Endothelial cell of umbilical vein (primary cell): ENCODE measurements around the gene ACOT7. TPM values are rescaled to one million over a fixed set of nuclear protein-coding genes. Genes with fewer than 3 reads are reported as not detected.

Experiments used
- BruUV-seq: library from RNA; stranded (reverse); fragments of 400-500 nt; replicated peaks from 2 replicates; lab custom pipeline; 2021; lab: Mats Ljungman, UMichigan
- CTCF ChIA-PET: fragments of 300-600, 350-600 bp; sonication (Branson Sonifier 250); formaldehyde crosslinking; loops from one replicate; lab custom pipeline; 2021; ENCODE audit warnings: antibody characterized with exemption, inconsistent platforms; lab: Charles Lee
- POLR2A ChIA-PET: fragments of 300-600, 350-600 bp; sonication (Branson Sonifier 250); formaldehyde crosslinking; loops from one replicate; lab custom pipeline; 2021; ENCODE audit warnings: antibody characterized with exemption, inconsistent platforms; lab: Charles Lee
- DNase-seq: peaks from one replicate; pipeline ENCODE4 v3.0.0-alpha.2; 2011; ENCODE audit warnings: low read depth, low spot score
- FAIRE-seq: peaks from 2 replicates; lab custom pipeline; 2011; peaks lifted over from hg19 to GRCh38; lab: Jason Lieb, UNC
- H2AFZ ChIP-seq: 2 replicates; pipeline ENCODE4 v1.6.0; 2012; ENCODE audit warnings: low read depth, low read length, control low read depth, inconsistent platforms
- H3K27ac ChIP-seq: 2 replicates; pipeline ENCODE4 v1.5.1; 2011; ENCODE audit warnings: low read depth, mild to moderate bottlenecking, control low read depth, low read length, moderate library complexity; ENCODE audit not compliant: insufficient read depth
- H3K27me3 ChIP-seq, 2 experiments: 2 replicates each; pipeline versions ENCODE4 v1.6.0 to v1.6.1; 2011; ENCODE audit warnings: low read length in 2 of 2, mixed read lengths in 1 of 2; ENCODE audit not compliant: control insufficient read depth in 2 of 2, insufficient read depth in 2 of 2
- H3K36me3 ChIP-seq, 2 experiments: 2 replicates in 1 of 2; 3 replicates in 1 of 2; pipeline ENCODE4 v1.5.1; 2011; ENCODE audit warnings: low read length in 2 of 2, mild to moderate bottlenecking in 1 of 2, moderate library complexity in 1 of 2; ENCODE audit not compliant: control insufficient read depth in 2 of 2, insufficient read depth in 2 of 2; ENCODE audit errors: extremely low read depth in 1 of 2
- H3K4me1 ChIP-seq: 3 replicates; pipeline ENCODE4 v1.5.1; 2011; ENCODE audit warnings: mild to moderate bottlenecking, low read length; ENCODE audit not compliant: control insufficient read depth, insufficient read depth; ENCODE audit errors: extremely low read depth
- H3K4me2 ChIP-seq: 2 replicates; pipeline ENCODE4 v1.6.1; 2011; ENCODE audit warnings: low read length, control low read depth, mixed read lengths; ENCODE audit not compliant: insufficient read depth
- H3K4me3 ChIP-seq, 3 experiments: fragments of 200-600 bp in 1 of 3; sonication (generic), shearing (Covaris generic) in 1 of 3; replicated peaks in 1 of 3; 2 replicates each; pipeline ENCODE4 v1.5.1; 2011 to 2016; ENCODE audit warnings: control low read depth in 3 of 3, low read length in 3 of 3, mild to moderate bottlenecking in 2 of 3, inconsistent platforms in 1 of 3, low read depth in 1 of 3, moderate library complexity in 1 of 3; ENCODE audit not compliant: insufficient read depth in 1 of 3
- H3K79me2 ChIP-seq: 2 replicates; pipeline ENCODE4 v1.6.0; 2012; ENCODE audit warnings: low read length, inconsistent platforms; ENCODE audit not compliant: control insufficient read depth, insufficient read depth
- H3K9ac ChIP-seq: replicated peaks from 2 replicates; pipeline ENCODE3; 2011; ENCODE audit warnings: low read length, control low read depth; ENCODE audit not compliant: insufficient read depth; ENCODE audit errors: extremely low read depth
- H3K9me1 ChIP-seq: replicated peaks from 3 replicates; pipeline ENCODE4 v1.6.0; 2011; ENCODE audit warnings: mild to moderate bottlenecking, low read length; ENCODE audit not compliant: control insufficient read depth, insufficient read depth; ENCODE audit errors: extremely low read depth
- H3K9me3 ChIP-seq: replicated peaks from 2 replicates; pipeline ENCODE4 v1.5.1; 2012; ENCODE audit warnings: low read length, inconsistent platforms; ENCODE audit not compliant: control insufficient read depth, insufficient read depth
- H4K20me1 ChIP-seq: replicated peaks from 2 replicates; pipeline ENCODE3; 2011; ENCODE audit warnings: mild to moderate bottlenecking, low read length; ENCODE audit not compliant: control insufficient read depth, insufficient read depth; ENCODE audit errors: extremely low read depth
- CTCF ChIP-seq, 2 donors: IDR thresholded peaks; 1 replicate in 1 of 2; 2 replicates in 1 of 2; pipeline ENCODE4 v1.5.1; 2011; ENCODE audit warnings: low read length in 2 of 2, mild to moderate bottlenecking in 2 of 2, moderate library complexity in 2 of 2, control low read depth in 1 of 2, inconsistent platforms in 1 of 2, low read depth in 1 of 2; ENCODE audit not compliant: insufficient read depth in 1 of 2; ENCODE audit errors: extremely low read depth in 1 of 2
- EZH2 ChIP-seq: IDR thresholded peaks from 2 replicates; pipeline ENCODE4 v1.6.1; 2012; ENCODE audit warnings: borderline replicate concordance, low read depth, mild to moderate bottlenecking, moderate library complexity, low read length, inconsistent platforms; ENCODE audit not compliant: severe bottlenecking
- FOS ChIP-seq: IDR thresholded peaks from 2 replicates; pipeline ENCODE4 v1.6.1; 2011; ENCODE audit warnings: mild to moderate bottlenecking, low read length, moderate library complexity, borderline replicate concordance; ENCODE audit not compliant: insufficient read depth
- GATA2 ChIP-seq: IDR thresholded peaks from 2 replicates; pipeline ENCODE4 v1.7.0; 2011; ENCODE audit warnings: low read depth, mild to moderate bottlenecking, moderate library complexity, mixed read lengths, low read length; ENCODE audit not compliant: insufficient read length, insufficient read depth
- JUN ChIP-seq: IDR thresholded peaks from 2 replicates; pipeline ENCODE4 v1.6.1; 2011; ENCODE audit warnings: borderline replicate concordance, low read depth; ENCODE audit not compliant: insufficient read length, insufficient read depth
- MAX ChIP-seq: IDR thresholded peaks from 2 replicates; pipeline ENCODE4 v1.6.1; 2011; ENCODE audit not compliant: insufficient read depth, insufficient read length
- MYC ChIP-seq: IDR thresholded peaks from one replicate; pipeline ENCODE4 v1.6.1; 2011; ENCODE audit warnings: mild to moderate bottlenecking, low read depth, low read length
- POLR2A ChIP-seq: IDR thresholded peaks from 2 replicates; pipeline ENCODE4 v1.6.1; 2012; ENCODE audit warnings: low read depth, mild to moderate bottlenecking, control low read depth, low read length
- POLR2AphosphoS5 ChIP-seq: IDR thresholded peaks from 2 replicates; pipeline ENCODE4 v1.6.1; 2012; ENCODE audit warnings: low read depth, mild to moderate bottlenecking, control low read depth, low read length, moderate library complexity; ENCODE audit not compliant: insufficient read depth
- dilution Hi-C: fragments of 300-500 bp; cut with MboI; formaldehyde crosslinking; loops from one replicate; pipeline ENCODE4 v1.15.0; 2019; ENCODE audit warnings: low sequenced_read_pairs; ENCODE audit not compliant: extremely low pct_ligation_motif_present
- intact Hi-C: fragments of 100-400 bp; cut with micrococcal nuclease; formaldehyde crosslinking; loops from one replicate; pipeline ENCODE4 v1.10.0; 2022
- polyA plus RNA-seq, 4 experiments: library from polyadenylated mRNA; depleted of rRNA in 3 of 4; stranded (reverse) in 3 of 4; unstranded in 1 of 4; fragments of >200 nt; gene quantifications; 2 replicates each; pipeline versions ENCODE4 v1.2.1 to v1.2.3, GENCODE V29; 2011 to 2012; ENCODE audit warnings: missing spikeins in 1 of 4
- total RNA-seq: library from RNA; stranded (reverse); gene quantifications from 2 replicates; pipeline ENCODE4 v1.2.3, GENCODE V29; 2021

ACOT7 gene
- total and polyA plus RNA-seq, 2 donors (not counting 3 experiments of a cell fraction or from before 2014, with no cell fraction given) = 69.4 to 105 TPM

- intact Hi-C loops (no loop called here), dilution Hi-C loops (no loop called here)
- no peaks in the 10 kb centered on the region for H3K9me1 ChIP-seq
- H3K9me3 ChIP-seq = no peaks in the 10 kb centered on the region
- H3K4me1 ChIP-seq = peaks cover 4% of the 10 kb centered on the region
- ChIA-PET POLR2A (no interaction called here), CTCF (interaction anchor here (1.2 kb wide), 1 partner anchor 14 kb away, joined by 3 read pairs; no protein-coding TSS in a partner anchor)
- FAIRE-seq (no peak), DNase-seq (no peak)
- H3K36me3 ChIP-seq = peaks cover 0 to 2% of the 10 kb centered on the region in 2 experiments
- BruUV-seq = no TSS peak
- H3K79me2 ChIP-seq = no peaks in the 10 kb centered on the region
- no peak overlapping the region for H3K9ac ChIP-seq
- no peaks in the 10 kb centered on the region for H3K27me3 ChIP-seq
- no peak overlapping the region for H2AFZ ChIP-seq
- no peak for TF ChIP-seq JUN
- no peak for TF ChIP-seq EZH2
- TF ChIP-seq GATA2 = no peak
- TF ChIP-seq CTCF (IDR thresholded peaks at IDR 0.05; ENCODE audit: extremely low read depth in 1 of 2, insufficient read depth in 1 of 2, low read depth in 1 of 2, low read length in 2 of 2) = no peak
- TF ChIP-seq FOS = no peak
- no peak for TF ChIP-seq MAX
- TF ChIP-seq MYC = no peak
- TF ChIP-seq POLR2AphosphoS5 = no peak
- no peak for TF ChIP-seq POLR2A
- H3K27ac ChIP-seq = no peak overlapping the region
- no peak overlapping the region for H3K4me3 ChIP-seq
- H3K4me2 ChIP-seq = no peak overlapping the region
- H4K20me1 ChIP-seq = no peaks in the 10 kb centered on the region
Observed at GRCh38 chr1:6322161-6322560, 71.4 kb downstream of the ACOT7 start.
